ENCODE measurements around the gene CCT3. TPM values are rescaled to one million over a fixed set of nuclear protein-coding genes. Genes with fewer than 3 reads are reported as not detected.
A peak's percentile ranks its signal among the peaks of the same experiment; 100 is the strongest.

CCT3 gene
- total RNA-seq, 1 donor from 2014 or later, result 178 TPM

DNA sequence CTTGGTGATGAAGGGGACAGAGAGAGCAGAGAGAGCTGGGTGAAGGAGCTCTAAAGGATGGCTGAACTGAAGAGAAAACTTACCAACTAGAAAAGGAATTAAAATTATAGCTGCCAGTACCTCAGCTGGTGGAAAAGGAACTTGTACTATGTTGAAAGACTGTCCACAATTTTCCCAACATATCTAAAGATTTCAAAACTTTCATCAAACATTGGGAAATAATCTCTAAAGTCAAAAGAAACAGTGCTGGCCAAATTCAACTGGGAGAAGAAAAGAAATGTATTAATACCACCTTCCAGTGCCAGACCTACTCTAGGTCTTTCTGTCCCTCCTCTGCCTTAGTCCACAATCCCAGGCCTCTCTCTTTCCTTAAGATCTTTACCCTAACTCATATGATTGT lies 61.6 kb downstream of the CCT3 start:
- no peak for ATAC-seq

DNA sequence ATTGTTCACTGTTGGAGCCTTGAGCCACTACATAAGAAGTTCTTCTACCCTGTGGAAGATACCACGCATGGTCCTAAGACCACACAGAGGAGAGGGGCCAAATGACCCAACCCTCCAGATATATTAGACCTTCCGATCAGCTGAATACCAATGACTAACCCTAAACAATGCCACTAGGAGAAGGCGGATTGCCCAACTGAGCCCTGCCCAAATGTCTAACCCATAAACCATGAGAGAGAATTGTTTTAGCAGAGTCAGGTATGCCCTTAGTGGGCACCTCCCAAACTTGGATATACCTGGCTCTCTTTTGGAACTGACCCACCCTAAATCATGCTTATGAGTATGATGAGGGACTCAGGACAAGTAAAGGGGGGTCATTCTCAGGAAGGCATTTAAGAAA lies 67.8 kb downstream of the CCT3 start:
- peak; percentile 87 for ATAC-seq

DNA sequence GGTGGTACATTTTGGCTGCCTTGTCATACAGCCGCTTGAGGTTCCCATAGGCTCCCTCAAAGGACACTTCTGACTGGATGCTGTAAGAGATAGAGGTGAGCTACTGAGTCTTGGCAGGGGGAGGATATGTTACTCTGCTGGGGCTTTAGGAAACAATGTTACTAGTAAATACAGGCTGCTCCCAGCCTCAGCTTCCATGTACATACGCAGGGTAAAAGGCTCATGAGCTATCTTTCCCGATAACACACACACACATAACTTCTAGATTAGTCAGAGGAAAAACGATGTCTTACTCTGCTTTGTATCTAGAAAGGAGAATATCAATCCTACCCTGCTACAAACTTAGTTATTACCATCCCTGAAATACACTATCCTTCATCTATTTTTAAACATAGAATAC lies 69.8 kb downstream of the CCT3 start:
- no peak for ATAC-seq

DNA sequence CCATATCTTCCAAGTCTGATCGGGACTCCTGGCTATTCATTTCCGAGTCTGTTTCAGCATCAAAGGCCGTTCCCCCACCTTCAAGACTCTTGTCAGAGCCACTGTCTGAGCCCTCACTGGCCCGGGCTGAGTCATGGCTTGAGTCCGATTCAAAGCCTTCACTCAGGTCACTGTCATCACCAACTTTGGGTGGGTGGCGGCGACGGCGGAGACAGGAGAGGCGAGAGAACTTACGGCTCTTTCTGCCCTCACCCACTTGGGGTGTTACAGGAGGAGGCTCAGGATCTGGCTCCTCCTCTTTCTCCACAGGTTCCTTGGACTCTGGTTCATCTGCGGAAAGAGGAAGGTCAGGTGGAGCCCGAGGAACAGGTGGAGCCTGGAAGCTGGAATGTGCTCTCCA lies 72.0 kb downstream of the CCT3 start:
- no peak for ATAC-seq

DNA sequence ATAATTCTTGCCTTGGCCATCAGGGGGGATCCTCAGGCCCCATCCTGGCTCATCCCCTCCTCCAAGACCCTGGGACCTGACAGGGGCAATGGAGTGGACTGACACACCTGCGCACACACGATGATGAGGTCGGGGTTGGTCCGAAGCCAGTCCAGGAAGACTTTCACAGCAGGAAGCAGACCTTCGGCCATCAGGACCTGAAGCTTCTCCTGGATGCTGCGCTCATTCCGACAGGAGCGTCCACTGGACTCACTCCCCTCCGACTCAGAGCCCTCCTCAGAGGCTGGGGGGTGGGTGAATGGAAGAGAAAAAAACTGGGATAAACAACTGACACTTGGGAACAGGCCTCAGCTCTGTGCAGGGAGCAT lies 74.8 kb downstream of the CCT3 start:
- no peak for ATAC-seq

DNA sequence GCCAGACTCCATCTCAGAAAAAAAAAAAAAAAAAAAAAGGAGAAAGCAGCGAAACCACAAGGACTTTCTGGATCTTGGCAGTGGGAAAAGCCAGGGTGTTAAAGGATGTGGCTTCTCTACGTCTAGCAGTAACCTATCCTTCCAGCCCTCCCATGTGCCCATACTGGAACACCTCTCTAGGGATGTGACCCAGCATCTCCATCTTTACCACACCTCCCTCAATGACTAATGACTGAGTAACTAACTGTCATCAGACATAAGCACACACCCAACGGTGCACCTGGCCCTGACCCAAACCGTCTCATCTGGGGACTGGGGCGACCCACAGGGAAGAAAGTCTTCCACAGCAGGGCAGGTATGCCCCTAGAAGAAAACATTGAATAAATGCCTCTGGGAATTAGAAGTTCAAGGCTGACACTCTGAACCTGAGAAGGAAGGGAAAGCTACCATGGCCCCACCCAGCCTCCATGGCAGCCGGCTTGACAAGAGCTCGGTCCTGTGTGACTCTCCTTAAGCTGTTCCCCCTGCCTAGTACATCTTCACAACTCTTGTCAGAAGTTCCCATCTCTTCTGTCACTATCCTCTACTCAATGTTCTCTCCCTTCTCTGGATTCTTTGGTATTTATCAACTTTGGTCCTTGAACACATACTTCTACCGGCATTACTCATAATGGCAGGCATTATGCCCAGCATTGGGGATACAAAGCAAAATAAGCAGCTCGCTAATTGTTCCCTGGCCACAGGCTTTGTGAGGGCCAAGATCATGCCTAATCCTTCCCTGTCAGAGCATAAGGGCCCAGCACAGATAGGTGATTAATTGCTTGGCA lies 75.4 kb downstream of the CCT3 start:
- peak; percentile 94 for ATAC-seq

DNA sequence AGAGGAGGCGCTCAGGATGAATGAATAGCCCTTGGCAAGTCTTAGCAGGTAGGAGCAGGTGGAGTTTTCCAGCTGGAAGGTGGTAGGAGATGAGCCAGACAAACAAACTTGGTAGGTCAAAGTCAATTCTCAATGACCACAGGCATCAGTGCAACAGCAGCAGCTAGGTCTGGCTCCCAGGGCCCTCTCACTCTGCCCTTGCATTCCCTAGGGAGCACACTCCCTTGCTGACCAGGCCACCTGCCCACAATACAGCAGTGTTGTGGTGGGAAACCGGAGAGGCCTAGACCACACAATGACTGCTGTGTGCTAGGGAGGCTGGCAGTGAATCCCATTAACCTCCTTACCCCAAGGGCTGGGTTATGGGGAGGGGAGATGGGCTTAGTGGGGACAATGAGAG lies 77.2 kb downstream of the CCT3 start:
- no peak for ATAC-seq

DNA sequence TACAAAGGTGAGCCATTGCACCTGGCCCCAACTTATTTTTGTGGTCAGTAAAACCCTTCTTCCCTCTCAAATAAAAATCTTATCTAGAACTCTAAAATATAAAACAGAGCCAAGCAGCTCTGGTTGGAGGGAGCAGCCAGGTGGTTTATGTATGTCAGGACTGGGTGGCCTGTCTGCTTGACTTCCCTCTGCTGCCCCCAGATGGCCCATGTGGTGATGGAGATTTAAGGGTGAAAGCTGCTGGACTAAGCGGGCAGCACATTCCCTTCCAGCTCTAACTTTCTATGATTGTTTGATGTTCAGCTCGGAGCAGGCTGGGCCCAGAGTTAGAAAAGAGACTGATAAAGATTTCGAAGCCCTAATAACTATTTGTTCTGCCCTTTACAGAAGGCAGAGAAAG lies 78.3 kb downstream of the CCT3 start:
- ATAC-seq, result no peak

Other genes with a start within 250 kb of the CCT3 start
- 315 TPM for gene LMNA, start 223.6 kb downstream of the CCT3 start, total RNA-seq
- gene SEMA4A, start 184.7 kb downstream of the CCT3 start, total RNA-seq, result 34.6 TPM
- 12.7 TPM for gene SLC25A44, start 144.2 kb downstream of the CCT3 start, total RNA-seq
- 44.3 TPM for gene PMF1, start 125.3 kb downstream of the CCT3 start, total RNA-seq
- gene BGLAP, start 96.1 kb downstream of the CCT3 start, total RNA-seq, result 0.28 TPM
- 2.0 TPM for gene PAQR6, start 90.2 kb downstream of the CCT3 start, total RNA-seq
- 38.0 TPM for gene SMG5, start 55.5 kb downstream of the CCT3 start, total RNA-seq
- 110 TPM for gene TMEM79, start 54.0 kb downstream of the CCT3 start, total RNA-seq
- gene GLMP, start 42.6 kb downstream of the CCT3 start, total RNA-seq, result 22.5 TPM
- gene VHLL, start 39.0 kb downstream of the CCT3 start, total RNA-seq, result not detected
- 0.80 TPM for gene TSACC, start 234 bp upstream of the CCT3 start, total RNA-seq
- 1.7 TPM for gene RHBG, start 30.9 kb upstream of the CCT3 start, total RNA-seq
- gene MEF2D, start 162.5 kb upstream of the CCT3 start, total RNA-seq, result 15.0 TPM
- gene IQGAP3, start 234.3 kb upstream of the CCT3 start, total RNA-seq, result 11.8 TPM
- not detected for gene TTC24, start 241.4 kb upstream of the CCT3 start, total RNA-seq